Measurements from ENCODE around the gene VWC2L. TPM values are rescaled to one million over a fixed set of nuclear protein-coding genes. Genes with fewer than 3 reads are reported as not detected.
A peak's percentile ranks its signal among the peaks of the same experiment; 100 is the strongest.

VWC2L gene
- total and polyA plus RNA-seq, 10 of the 15 experiments (the other 5 are each of a cell fraction or from before 2014, with no cell fraction given) = not detected

DNA sequence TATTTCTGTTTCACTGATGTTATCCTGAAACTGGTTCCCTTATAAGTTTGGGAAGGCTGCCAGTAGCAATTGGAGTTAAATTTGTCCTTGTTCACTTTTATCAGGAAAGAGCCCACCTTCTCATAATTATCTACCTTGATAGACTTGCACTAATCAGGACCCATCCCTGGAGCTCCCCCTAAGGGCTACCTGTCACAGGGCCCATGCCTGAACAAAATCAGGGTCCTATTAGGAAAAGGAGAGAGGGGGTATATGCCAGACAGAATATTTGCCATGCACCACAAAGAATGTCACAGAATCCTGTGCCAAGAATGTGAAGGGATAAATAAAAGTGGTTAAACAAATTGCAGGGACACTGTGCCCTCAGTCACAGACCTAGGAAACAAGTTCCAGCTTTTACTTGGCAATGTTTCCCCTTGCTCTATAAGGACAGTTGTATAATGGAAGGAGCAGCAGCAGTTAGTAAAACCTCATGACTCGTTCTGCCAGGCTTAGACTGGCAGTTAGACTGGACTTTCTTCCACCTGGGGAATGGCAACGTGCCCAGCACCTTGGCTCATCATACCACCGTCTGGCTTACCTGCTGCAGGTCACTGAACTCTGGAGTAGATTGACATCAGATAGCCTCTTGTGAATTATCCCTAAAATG lies 32.3 kb upstream of the VWC2L start:
- Histone ChIP-seq H3K9me3 (replicated peaks; ENCODE audit: control insufficient read depth, insufficient read depth, low read length) (no peaks in the 10 kb centered on the region), H3K9ac (ENCODE audit: control insufficient read depth, insufficient read depth, low read length) (no peak overlapping the region), H4K20me1 (ENCODE audit: control insufficient read depth, insufficient read depth) (no peaks in the 10 kb centered on the region), H3K27me3 (replicated peaks in 1 of 2; ENCODE audit: control insufficient read depth in 2 of 2, insufficient read depth in 2 of 2, low read length in 1 of 2) (no peaks in the 10 kb centered on the region), H3K27ac (ENCODE audit: control insufficient read depth, insufficient read depth) (no peak overlapping the region), H3K4me1 (ENCODE audit: control insufficient read depth, insufficient read depth, low read length) (no peaks in the 10 kb centered on the region), H2AFZ (ENCODE audit: control insufficient read depth, low read depth, low read length) (no peak overlapping the region), H3K4me2 (ENCODE audit: control insufficient read depth, insufficient read depth) (no peak overlapping the region), H3K79me2 (ENCODE audit: control insufficient read depth, insufficient read depth, low read length) (no peaks in the 10 kb centered on the region), H3K4me3 (no peak overlapping the region), H3K36me3 (ENCODE audit: control insufficient read depth in 2 of 2, insufficient read depth in 2 of 2, low read length in 1 of 2) (no peaks in the 10 kb centered on the region)
- WGBS (ENCODE audit: insufficient coverage, insufficient replicate concordance, low lambda C conversion rate, missing lambda C conversion rate) = 2% methylated on average over 3 of the region's 3 CpGs
- TF ChIP-seq, protein P1, sequence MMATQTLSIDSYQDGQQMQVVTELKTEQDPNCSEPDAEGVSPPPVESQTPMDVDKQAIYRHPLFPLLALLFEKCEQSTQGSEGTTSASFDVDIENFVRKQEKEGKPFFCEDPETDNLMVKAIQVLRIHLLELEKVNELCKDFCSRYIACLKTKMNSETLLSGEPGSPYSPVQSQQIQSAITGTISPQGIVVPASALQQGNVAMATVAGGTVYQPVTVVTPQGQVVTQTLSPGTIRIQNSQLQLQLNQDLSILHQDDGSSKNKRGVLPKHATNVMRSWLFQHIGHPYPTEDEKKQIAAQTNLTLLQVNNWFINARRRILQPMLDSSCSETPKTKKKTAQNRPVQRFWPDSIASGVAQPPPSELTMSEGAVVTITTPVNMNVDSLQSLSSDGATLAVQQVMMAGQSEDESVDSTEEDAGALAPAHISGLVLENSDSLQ (IDR thresholded peaks at IDR 0.05) = no peak
- TF ChIP-seq, protein P2, sequence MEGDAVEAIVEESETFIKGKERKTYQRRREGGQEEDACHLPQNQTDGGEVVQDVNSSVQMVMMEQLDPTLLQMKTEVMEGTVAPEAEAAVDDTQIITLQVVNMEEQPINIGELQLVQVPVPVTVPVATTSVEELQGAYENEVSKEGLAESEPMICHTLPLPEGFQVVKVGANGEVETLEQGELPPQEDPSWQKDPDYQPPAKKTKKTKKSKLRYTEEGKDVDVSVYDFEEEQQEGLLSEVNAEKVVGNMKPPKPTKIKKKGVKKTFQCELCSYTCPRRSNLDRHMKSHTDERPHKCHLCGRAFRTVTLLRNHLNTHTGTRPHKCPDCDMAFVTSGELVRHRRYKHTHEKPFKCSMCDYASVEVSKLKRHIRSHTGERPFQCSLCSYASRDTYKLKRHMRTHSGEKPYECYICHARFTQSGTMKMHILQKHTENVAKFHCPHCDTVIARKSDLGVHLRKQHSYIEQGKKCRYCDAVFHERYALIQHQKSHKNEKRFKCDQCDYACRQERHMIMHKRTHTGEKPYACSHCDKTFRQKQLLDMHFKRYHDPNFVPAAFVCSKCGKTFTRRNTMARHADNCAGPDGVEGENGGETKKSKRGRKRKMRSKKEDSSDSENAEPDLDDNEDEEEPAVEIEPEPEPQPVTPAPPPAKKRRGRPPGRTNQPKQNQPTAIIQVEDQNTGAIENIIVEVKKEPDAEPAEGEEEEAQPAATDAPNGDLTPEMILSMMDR (IDR thresholded peaks at IDR 0.05 in 2 of 3, conservative IDR thresholded peaks at IDR 0.05 in 1 of 3; ENCODE audit: control insufficient read depth in 2 of 3, extremely low read depth in 1 of 3, insufficient read depth in 1 of 3, low read depth in 3 of 3, low read length in 3 of 3) = peak in 1 of 3 experiments; percentile 20; a peak in 1 of 6 replicates
- no peak for ATAC-seq
- ChIA-PET POLR2A (no interaction called here), SMC1A (ENCODE audit: uncharacterized antibody, unreplicated experiment) (no interaction called here), RAD21 (ENCODE audit: unreplicated experiment) (no interaction called here), CTCF (no interaction called here)
- no peak for FAIRE-seq
- DNase-seq (ENCODE audit: low read depth, low spot score) = no peak
- intact Hi-C loops (cut with micrococcal nuclease; ENCODE audit: unreplicated experiment) (no loop called here), in situ Hi-C loops (cut with MboI) (no loop called here)
- BruUV-seq (replicated peaks) = no TSS peak

DNA sequence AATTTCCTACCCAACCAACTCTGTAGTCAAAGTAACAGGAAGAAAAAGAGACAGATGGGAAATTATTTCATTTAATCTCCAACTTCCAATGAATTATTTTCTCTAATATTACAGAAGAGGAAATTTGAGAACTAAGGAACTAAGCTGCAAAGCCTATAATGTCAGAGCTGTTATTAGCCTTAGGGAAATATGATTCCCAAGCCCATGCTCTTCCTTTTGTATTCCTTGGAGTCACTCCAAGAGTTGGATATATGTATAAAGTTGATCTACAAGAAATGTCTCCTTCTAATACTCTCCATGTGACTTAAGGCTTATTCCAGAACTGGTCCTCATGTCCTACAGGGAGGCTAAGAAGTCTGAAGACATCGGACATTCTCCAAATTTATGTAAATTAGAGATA lies 31.6 kb upstream of the VWC2L start:
- Histone ChIP-seq H3K9me3 (replicated peaks; ENCODE audit: control insufficient read depth, insufficient read depth, low read length) (no peaks in the 10 kb centered on the region), H3K36me3 (ENCODE audit: control insufficient read depth in 2 of 2, insufficient read depth in 2 of 2, low read length in 1 of 2) (no peaks in the 10 kb centered on the region), H3K79me2 (ENCODE audit: control insufficient read depth, insufficient read depth, low read length) (no peaks in the 10 kb centered on the region), H3K9ac (ENCODE audit: control insufficient read depth, insufficient read depth, low read length) (no peak overlapping the region), H3K4me2 (ENCODE audit: control insufficient read depth, insufficient read depth) (no peak overlapping the region), H3K4me1 (ENCODE audit: control insufficient read depth, insufficient read depth, low read length) (no peaks in the 10 kb centered on the region), H3K27ac (ENCODE audit: control insufficient read depth, insufficient read depth) (no peak overlapping the region), H3K27me3 (replicated peaks in 1 of 2; ENCODE audit: control insufficient read depth in 2 of 2, insufficient read depth in 2 of 2, low read length in 1 of 2) (no peaks in the 10 kb centered on the region), H3K4me3 (no peak overlapping the region), H4K20me1 (ENCODE audit: control insufficient read depth, insufficient read depth) (no peaks in the 10 kb centered on the region), H2AFZ (ENCODE audit: control insufficient read depth, low read depth, low read length) (no peak overlapping the region)
- ChIA-PET SMC1A (ENCODE audit: uncharacterized antibody, unreplicated experiment) (no interaction called here), POLR2A (interaction anchor here (0.6 kb wide), 1 partner anchor 53 kb away, joined by 5 read pairs; no protein-coding TSS in a partner anchor), CTCF (no interaction called here), RAD21 (ENCODE audit: unreplicated experiment) (no interaction called here)
- intact Hi-C loops (cut with micrococcal nuclease; ENCODE audit: unreplicated experiment) = no loop called here
- no TSS peak for BruUV-seq (replicated peaks)
- FAIRE-seq (no peak), ATAC-seq (no peak), DNase-seq (ENCODE audit: low read depth, low spot score) (no peak)
- 53% methylated on average over 1 of the region's 1 CpG for WGBS (ENCODE audit: insufficient coverage, insufficient replicate concordance, low lambda C conversion rate, missing lambda C conversion rate)
- in situ Hi-C loops (cut with MboI) = no loop called here
- TF ChIP-seq SUPT20H (IDR thresholded peaks at IDR 0.05; ENCODE audit: borderline replicate concordance, control insufficient read depth, low read depth, low read length) = no peak
- no peak for TF ChIP-seq ZNF217 (IDR thresholded peaks at IDR 0.05)
- TF ChIP-seq HDAC2 (IDR thresholded peaks at IDR 0.05) = no peak
- TF ChIP-seq LARP7 (IDR thresholded peaks at IDR 0.05) = no peak
- TF ChIP-seq FOXM1 (IDR thresholded peaks at IDR 0.05; ENCODE audit: low read depth, low read length) = no peak
- TF ChIP-seq RELA (IDR thresholded peaks at IDR 0.05; ENCODE audit: borderline replicate concordance, partially characterized antibody) = no peak
- no peak for TF ChIP-seq WRNIP1 (IDR thresholded peaks at IDR 0.05; ENCODE audit: borderline replicate concordance, low read depth, low read length)
- TF ChIP-seq STAT3 (IDR thresholded peaks at IDR 0.05; ENCODE audit: low read depth, low read length) = no peak
- TF ChIP-seq, protein P3, sequence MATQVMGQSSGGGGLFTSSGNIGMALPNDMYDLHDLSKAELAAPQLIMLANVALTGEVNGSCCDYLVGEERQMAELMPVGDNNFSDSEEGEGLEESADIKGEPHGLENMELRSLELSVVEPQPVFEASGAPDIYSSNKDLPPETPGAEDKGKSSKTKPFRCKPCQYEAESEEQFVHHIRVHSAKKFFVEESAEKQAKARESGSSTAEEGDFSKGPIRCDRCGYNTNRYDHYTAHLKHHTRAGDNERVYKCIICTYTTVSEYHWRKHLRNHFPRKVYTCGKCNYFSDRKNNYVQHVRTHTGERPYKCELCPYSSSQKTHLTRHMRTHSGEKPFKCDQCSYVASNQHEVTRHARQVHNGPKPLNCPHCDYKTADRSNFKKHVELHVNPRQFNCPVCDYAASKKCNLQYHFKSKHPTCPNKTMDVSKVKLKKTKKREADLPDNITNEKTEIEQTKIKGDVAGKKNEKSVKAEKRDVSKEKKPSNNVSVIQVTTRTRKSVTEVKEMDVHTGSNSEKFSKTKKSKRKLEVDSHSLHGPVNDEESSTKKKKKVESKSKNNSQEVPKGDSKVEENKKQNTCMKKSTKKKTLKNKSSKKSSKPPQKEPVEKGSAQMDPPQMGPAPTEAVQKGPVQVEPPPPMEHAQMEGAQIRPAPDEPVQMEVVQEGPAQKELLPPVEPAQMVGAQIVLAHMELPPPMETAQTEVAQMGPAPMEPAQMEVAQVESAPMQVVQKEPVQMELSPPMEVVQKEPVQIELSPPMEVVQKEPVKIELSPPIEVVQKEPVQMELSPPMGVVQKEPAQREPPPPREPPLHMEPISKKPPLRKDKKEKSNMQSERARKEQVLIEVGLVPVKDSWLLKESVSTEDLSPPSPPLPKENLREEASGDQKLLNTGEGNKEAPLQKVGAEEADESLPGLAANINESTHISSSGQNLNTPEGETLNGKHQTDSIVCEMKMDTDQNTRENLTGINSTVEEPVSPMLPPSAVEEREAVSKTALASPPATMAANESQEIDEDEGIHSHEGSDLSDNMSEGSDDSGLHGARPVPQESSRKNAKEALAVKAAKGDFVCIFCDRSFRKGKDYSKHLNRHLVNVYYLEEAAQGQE (IDR thresholded peaks at IDR 0.05; ENCODE audit: low read depth, low read length) = no peak
